HepG2 (cell line): ENCODE data around the gene HDAC4. TPM values are rescaled to one million over a fixed set of nuclear protein-coding genes. Genes with fewer than 3 reads are reported as not detected.

ENCODE experiments used
- ATAC-seq: fragments of 200-7000 bp; cut with Tn5 transposase; 3 replicates; pipeline ENCODE4 v1.9.1; 2020; ENCODE audit warnings: mild to moderate bottlenecking, moderate library complexity
- BruUV-seq: library from RNA; stranded (reverse); fragments of 400-500 nt; replicated peaks from 2 replicates; lab custom pipeline; 2021; lab: Mats Ljungman, UMichigan
- CTCF ChIA-PET: fragments of 300-600 bp; formaldehyde crosslinking; extraction: SDS; loops from one replicate; lab custom pipeline; 2021; ENCODE audit warnings: low total read pairs, inconsistent platforms, low intra/inter-chr PET ratio; lab: Yijun Ruan, JAX
- POLR2A ChIA-PET: fragments of 350-600 bp; sonication (Branson Sonifier 250); formaldehyde crosslinking; loops from one replicate; lab custom pipeline; 2020; ENCODE audit warnings: antibody characterized with exemption, inconsistent platforms; lab: Yijun Ruan, JAX
- DNase-seq: peaks from one replicate; pipeline ENCODE4 v3.0.0-alpha.2; 2015; ENCODE audit warnings: low spot score
- FAIRE-seq: peaks from 3 replicates; lab custom pipeline; 2011; peaks lifted over from hg19 to GRCh38; lab: Jason Lieb, UNC
- H2AFZ ChIP-seq: one replicate; pipeline ENCODE4 v1.6.1; 2011; ENCODE audit warnings: low read length, inconsistent platforms
- H3K27ac ChIP-seq: fragments of 300-600 bp; 3 replicates; pipeline ENCODE4 v1.8.0; 2011; ENCODE audit warnings: mixed run types, mild to moderate bottlenecking, mixed read lengths, low read length, inconsistent platforms; ENCODE audit not compliant: insufficient read depth; ENCODE audit errors: extremely low read length
- H3K27me3 ChIP-seq, 2 experiments: fragments of 200-600 bp in 1 of 2; 2 replicates in 1 of 2; 3 replicates in 1 of 2; pipeline versions ENCODE4 v1.6.0 to v1.8.0; 2011; ENCODE audit warnings: low read length in 2 of 2, mild to moderate bottlenecking in 2 of 2, moderate library complexity in 2 of 2, inconsistent platforms in 1 of 2; ENCODE audit not compliant: insufficient read depth in 2 of 2, control insufficient read depth in 1 of 2
- H3K36me3 ChIP-seq, 2 experiments: fragments of 200-600 bp in 1 of 2; replicated peaks in 1 of 2; 2 replicates in 1 of 2; 3 replicates in 1 of 2; pipeline versions ENCODE4 v1.5.1 to v1.8.0; 2011; ENCODE audit warnings: low read length in 2 of 2, inconsistent platforms in 1 of 2; ENCODE audit not compliant: insufficient read depth in 2 of 2, control insufficient read depth in 1 of 2
- H3K4me1 ChIP-seq: 2 replicates; pipeline ENCODE4 v1.5.1; 2012; ENCODE audit warnings: low read length, inconsistent platforms; ENCODE audit not compliant: insufficient read depth
- H3K4me2 ChIP-seq: 2 replicates; pipeline ENCODE4 v1.6.0; 2011; ENCODE audit warnings: low read depth, low read length, inconsistent platforms
- H3K4me3 ChIP-seq, 3 experiments: fragments of 200-600 bp in 1 of 3; sonication (generic), shearing (Covaris generic) in 1 of 3; replicated peaks in 1 of 3; 2 replicates each; pipeline ENCODE4 v1.5.1; 2011 to 2016; ENCODE audit warnings: low read length in 3 of 3, inconsistent platforms in 2 of 3, low read depth in 2 of 3, mild to moderate bottlenecking in 2 of 3, control low read depth in 1 of 3, mixed read lengths in 1 of 3; ENCODE audit not compliant: insufficient read depth in 1 of 3
- H3K79me2 ChIP-seq: one replicate; pipeline ENCODE4 v1.6.1; 2011; ENCODE audit warnings: low read length, inconsistent platforms; ENCODE audit not compliant: insufficient read depth
- H3K9ac ChIP-seq: 2 replicates; pipeline ENCODE4 v1.6.0; 2011; ENCODE audit warnings: mild to moderate bottlenecking, low read depth, low read length, inconsistent platforms; ENCODE audit not compliant: insufficient read depth
- H3K9me3 ChIP-seq: 2 replicates; pipeline ENCODE4 v1.5.1; 2012; ENCODE audit warnings: mild to moderate bottlenecking, low read length
- H4K20me1 ChIP-seq: 2 replicates; pipeline ENCODE4 v1.6.0; 2011; ENCODE audit warnings: inconsistent platforms, mild to moderate bottlenecking, low read length, moderate library complexity; ENCODE audit not compliant: insufficient read depth
- DNMT1 ChIP-seq: sonication (generic); formaldehyde crosslinking; IDR thresholded peaks from 2 replicates; pipeline ENCODE4 v1.5.1; 2020; ENCODE audit warnings: mild to moderate bottlenecking, missing genetic modification reagents
- ESRRA ChIP-seq: sonication (generic); formaldehyde crosslinking; IDR thresholded peaks from 2 replicates; pipeline ENCODE4 v1.5.1; 2020; ENCODE audit warnings: mild to moderate bottlenecking, low read depth, missing genetic modification reagents
- FOXK2 ChIP-seq: fragments of 450-650 bp; IDR thresholded peaks from 2 replicates; pipeline ENCODE4 v1.6.1; 2016
- GFI1 ChIP-seq: sonication (generic); formaldehyde crosslinking; IDR thresholded peaks from 2 replicates; pipeline ENCODE4 v1.5.0; 2020; ENCODE audit warnings: missing genetic modification reagents, mild to moderate bottlenecking, borderline replicate concordance
- POLR2A ChIP-seq, 2 experiments: IDR thresholded peaks; 2 replicates each; pipeline ENCODE4 v1.6.1; 2011; ENCODE audit warnings: low read depth in 2 of 2, low read length in 2 of 2, mild to moderate bottlenecking in 1 of 2, moderate library complexity in 1 of 2; ENCODE audit not compliant: insufficient read depth in 1 of 2
- SIX1 ChIP-seq: sonication (generic); formaldehyde crosslinking; IDR thresholded peaks from 2 replicates; pipeline ENCODE4 v1.4.0; 2020; ENCODE audit warnings: missing genetic modification reagents, borderline replicate concordance
- YEATS2 ChIP-seq: sonication (generic); formaldehyde crosslinking; IDR thresholded peaks from 2 replicates; pipeline ENCODE4 v1.4.0; 2020; ENCODE audit warnings: missing genetic modification reagents, borderline replicate concordance
- ZNF142 ChIP-seq: sonication (generic); formaldehyde crosslinking; IDR thresholded peaks from 2 replicates; pipeline ENCODE4 v1.4.0; 2020; ENCODE audit warnings: missing genetic modification reagents
- ZNF253 ChIP-seq: sonication (generic); formaldehyde crosslinking; IDR thresholded peaks from 2 replicates; pipeline ENCODE4 v1.8.0; 2022; ENCODE audit warnings: mild to moderate bottlenecking, missing genetic modification reagents, borderline replicate concordance
- ZNF75D ChIP-seq: sonication (generic); formaldehyde crosslinking; IDR thresholded peaks from 2 replicates; pipeline ENCODE4 v1.8.1; 2023; ENCODE audit warnings: missing genetic modification reagents, mild to moderate bottlenecking, borderline replicate concordance
- ZSCAN25 ChIP-seq: sonication (generic); formaldehyde crosslinking; IDR thresholded peaks from 2 replicates; pipeline ENCODE4 v1.8.0; 2022; ENCODE audit warnings: mild to moderate bottlenecking, missing genetic modification reagents
- WGBS: methylation state at CpG from one replicate; pipeline ENCODE4 v1.1.6; 2017; ENCODE audit warnings: low lambda C conversion rate; 5-methylcytosine and 5-hydroxymethylcytosine counted together
- in situ Hi-C: cut with HindIII; loops from 2 replicates; pipeline ENCODE4 v1.10.0; 2017; ENCODE audit warnings: low pct_unique_long_range_greater_than_20kb; ENCODE audit not compliant: extremely low pct_ligation_motif_present
- intact Hi-C: fragments of 100-400 bp; cut with micrococcal nuclease; formaldehyde crosslinking; loops from one replicate; pipeline ENCODE4 v1.10.0; 2022; ENCODE audit not compliant: unreplicated experiment
- polyA plus RNA-seq, 8 experiments: library from polyadenylated mRNA; depleted of rRNA in 3 of 8; stranded (reverse) in 7 of 8; unstranded in 1 of 8; fragments of >200 nt; fragmentation: Illumina TruSeq in 4 of 8; extraction: Trizol in 4 of 8; gene quantifications; 2 replicates each; pipeline versions ENCODE4 v1.2.1 to v1.2.3, GENCODE V29; 2011 to 2016; ENCODE audit warnings: low read depth in 4 of 8, missing spikeins in 1 of 8, mixed read lengths in 1 of 8; ENCODE audit not compliant: insufficient read depth in 1 of 8
- total RNA-seq, 5 experiments: library from RNA; depleted of rRNA; stranded (reverse); fragments of >200 nt; fragmentation: Illumina TruSeq; extraction: Trizol; gene quantifications; 2 replicates each; pipeline ENCODE4 v1.2.3, GENCODE V29; 2016; ENCODE audit warnings: low read depth in 1 of 5
- TF ChIP-seq, protein P1 (sequence below): sonication (generic); formaldehyde crosslinking; IDR thresholded peaks from 2 replicates; pipeline ENCODE4 v1.8.0; 2022; ENCODE audit warnings: missing genetic modification reagents, mild to moderate bottlenecking, moderate library complexity, borderline replicate concordance

The HDAC4 gene
- total and polyA plus RNA-seq, 2 of the 13 experiments (the other 11 are each of a cell fraction or from before 2014, with no cell fraction given), result 10.1 to 11.5 TPM

- H2AFZ ChIP-seq, result no peak overlapping the region
- no peak for TF ChIP-seq ZSCAN25 (CRISPR knock-in tag)
- no peak for TF ChIP-seq YEATS2 (CRISPR knock-in tag)
- TF ChIP-seq, protein P1, sequence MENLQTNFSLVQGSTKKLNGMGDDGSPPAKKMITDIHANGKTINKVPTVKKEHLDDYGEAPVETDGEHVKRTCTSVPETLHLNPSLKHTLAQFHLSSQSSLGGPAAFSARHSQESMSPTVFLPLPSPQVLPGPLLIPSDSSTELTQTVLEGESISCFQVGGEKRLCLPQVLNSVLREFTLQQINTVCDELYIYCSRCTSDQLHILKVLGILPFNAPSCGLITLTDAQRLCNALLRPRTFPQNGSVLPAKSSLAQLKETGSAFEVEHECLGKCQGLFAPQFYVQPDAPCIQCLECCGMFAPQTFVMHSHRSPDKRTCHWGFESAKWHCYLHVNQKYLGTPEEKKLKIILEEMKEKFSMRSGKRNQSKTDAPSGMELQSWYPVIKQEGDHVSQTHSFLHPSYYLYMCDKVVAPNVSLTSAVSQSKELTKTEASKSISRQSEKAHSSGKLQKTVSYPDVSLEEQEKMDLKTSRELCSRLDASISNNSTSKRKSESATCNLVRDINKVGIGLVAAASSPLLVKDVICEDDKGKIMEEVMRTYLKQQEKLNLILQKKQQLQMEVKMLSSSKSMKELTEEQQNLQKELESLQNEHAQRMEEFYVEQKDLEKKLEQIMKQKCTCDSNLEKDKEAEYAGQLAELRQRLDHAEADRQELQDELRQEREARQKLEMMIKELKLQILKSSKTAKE (CRISPR knock-in tag), result no peak
- no peak for TF ChIP-seq ESRRA
- no peak for TF ChIP-seq ZNF75D
- TF ChIP-seq ZNF253, result no peak
- TF ChIP-seq POLR2A (IDR thresholded peaks at IDR 0.05; ENCODE audit: insufficient read depth in 1 of 2, low read depth in 2 of 2, low read length in 2 of 2), result no peak
- no peak for TF ChIP-seq DNMT1 (CRISPR knock-in tag)
- TF ChIP-seq FOXK2, result no peak
- no peak for TF ChIP-seq SIX1 (CRISPR knock-in tag)
- no peak for TF ChIP-seq GFI1 (CRISPR knock-in tag)
- no peak for TF ChIP-seq ZNF142
- H3K4me3 ChIP-seq, result no peak overlapping the region
- H3K79me2 ChIP-seq, result no peaks in the 10 kb centered on the region
- ChIA-PET CTCF (no interaction called here), POLR2A (no interaction called here)
- H3K27me3 ChIP-seq, result peaks cover 36 to 96% of the 10 kb centered on the region in 2 experiments
- H3K9me3 ChIP-seq, result no peaks in the 10 kb centered on the region
- no peaks in the 10 kb centered on the region for H3K36me3 ChIP-seq
- no peak overlapping the region for H3K4me2 ChIP-seq
- BruUV-seq, result no TSS peak
- H3K27ac ChIP-seq, result no peak overlapping the region
- no peak for FAIRE-seq
- peaks cover 5% of the 10 kb centered on the region; the same call in 1 of the 2 replicates for H3K4me1 ChIP-seq
- DNase-seq, result no peak
- H4K20me1 ChIP-seq, result no peaks in the 10 kb centered on the region; the same call in none of the 2 replicates
- intact Hi-C loops (no loop called here), in situ Hi-C loops (no loop called here)
- no peak for ATAC-seq
- H3K9ac ChIP-seq, result no peak overlapping the region
- WGBS, result 35% methylated on average over 12 of the region's 14 CpGs
Measured at GRCh38 chr2:239025951-239026461, 374.8 kb downstream of the HDAC4 start.
